HG03442 (cell line): ENCODE results near the gene CA10.

ENCODE experiments used
- ATAC-seq: cut with Tn5 transposase; IDR thresholded peaks from one replicate; pipeline ENCODE4 v1.9.1; 2021; ENCODE audit warnings: mild to moderate bottlenecking, moderate library complexity; ENCODE audit not compliant: unreplicated experiment

Gene CA10

DNA sequence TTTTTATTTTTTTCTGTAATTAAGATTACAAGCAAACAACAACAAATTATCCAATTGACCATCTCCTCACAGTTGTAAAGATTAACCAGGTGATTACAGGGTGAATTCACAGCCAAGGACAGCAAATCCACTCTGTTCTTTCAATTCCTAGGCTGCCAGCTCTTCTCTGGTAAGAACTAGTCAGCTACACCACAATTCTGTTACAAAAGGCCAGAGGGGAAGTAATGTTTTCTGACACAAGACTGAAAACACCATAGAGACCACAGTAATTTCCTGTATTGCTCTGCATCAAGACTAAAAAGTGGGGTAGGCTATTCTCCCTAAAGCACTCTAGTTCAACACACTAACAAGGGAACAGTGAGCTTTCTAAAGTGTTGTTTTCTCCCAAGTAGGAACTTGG is 10.6 kb downstream of the CA10 start:
- peak; percentile 69 for ATAC-seq

DNA sequence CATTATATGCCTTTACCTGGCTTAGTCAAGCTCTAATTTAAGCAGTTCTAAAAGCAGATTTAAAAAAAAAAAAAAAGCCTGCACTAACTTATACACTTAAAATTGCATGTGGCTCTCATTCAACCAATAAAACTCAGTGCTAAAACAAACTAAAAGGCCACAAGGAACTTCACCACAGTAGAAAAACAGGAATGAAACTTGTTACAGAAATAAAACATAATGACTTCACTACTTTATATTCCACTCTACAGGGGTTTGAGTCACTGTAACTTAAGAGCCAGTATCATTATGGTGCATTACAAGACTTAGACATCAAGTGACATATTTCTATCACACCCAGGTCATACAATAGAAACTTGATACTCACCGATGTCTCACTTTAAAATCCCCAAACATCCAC is 11.1 kb downstream of the CA10 start:
- no peak for ATAC-seq

DNA sequence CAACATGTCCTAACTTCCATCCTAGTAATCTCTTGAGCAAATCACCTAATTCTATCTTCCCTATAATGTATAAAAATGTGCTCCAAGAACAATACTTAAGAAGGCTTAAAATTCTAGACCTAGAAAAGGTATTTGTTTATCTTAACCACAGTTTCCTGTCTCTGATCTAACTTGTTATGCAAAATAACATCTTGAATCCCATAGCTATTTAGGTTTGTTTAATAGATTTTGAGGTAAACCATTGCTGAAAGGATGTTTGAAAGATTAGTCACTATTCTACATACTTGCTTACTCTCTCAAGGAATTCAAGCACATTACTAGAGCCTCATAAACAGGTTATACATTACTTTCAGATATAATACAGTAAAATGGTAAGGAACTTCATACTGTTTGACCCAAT is 13.0 kb downstream of the CA10 start:
- ATAC-seq, result no peak

DNA sequence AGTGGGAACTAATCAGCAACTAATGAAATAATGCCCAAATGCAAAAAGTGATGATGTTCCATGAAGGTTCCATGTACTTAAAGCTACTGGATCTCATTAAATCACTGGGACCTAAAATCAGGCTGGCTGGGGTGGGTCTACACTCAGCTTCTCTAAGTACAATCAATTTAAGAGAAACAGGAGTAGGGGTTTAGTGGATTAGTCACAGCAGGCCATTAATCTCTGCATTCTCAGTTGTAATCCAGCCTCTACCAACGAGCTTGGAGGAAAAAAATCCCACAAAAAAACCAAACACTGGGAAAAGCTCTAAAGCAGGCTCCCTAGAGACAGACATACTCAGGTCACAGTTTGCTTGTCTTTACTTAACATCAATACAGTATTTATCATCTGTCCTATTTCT is 15.0 kb downstream of the CA10 start:
- no peak for ATAC-seq

DNA sequence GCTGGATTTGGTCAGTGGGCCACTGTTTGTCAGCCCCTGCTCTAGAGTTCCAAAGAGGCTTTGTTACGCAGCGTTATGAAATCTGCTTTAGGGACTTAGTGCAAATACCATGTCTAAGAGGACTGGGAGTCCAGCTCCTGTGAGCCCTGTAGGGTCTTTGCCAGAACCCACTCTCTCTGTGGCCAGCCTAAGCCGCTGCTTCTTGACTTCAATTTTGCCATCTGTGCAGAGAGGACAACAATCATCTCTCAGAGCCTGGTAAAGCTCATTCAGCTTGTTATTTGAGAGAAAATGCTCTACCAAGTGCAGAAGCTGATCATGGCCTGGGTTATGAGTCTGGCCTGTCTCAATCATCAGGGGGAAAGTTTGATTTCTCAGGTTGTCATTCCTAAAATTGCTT is 17.9 kb downstream of the CA10 start:
- ATAC-seq, result no peak

DNA sequence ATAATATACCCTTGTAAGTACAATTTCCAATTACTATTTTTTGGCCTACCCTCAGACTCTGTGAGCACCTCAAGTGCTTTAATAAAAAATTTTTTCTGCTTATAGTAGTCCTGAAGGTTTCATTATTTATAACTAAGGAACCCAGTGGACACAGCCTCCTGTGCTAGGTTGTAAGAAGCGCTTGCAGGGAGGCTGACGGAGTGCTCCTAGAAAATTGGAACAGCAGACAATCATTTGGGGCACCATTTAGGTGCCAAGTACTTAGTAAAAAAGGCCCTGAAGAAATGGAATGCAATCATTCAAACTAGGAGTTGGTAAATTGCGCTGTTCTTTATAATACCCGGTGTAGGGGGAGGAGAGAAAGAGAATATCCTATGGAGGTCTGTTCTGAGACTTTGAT is 19.8 kb downstream of the CA10 start:
- no peak for ATAC-seq

DNA sequence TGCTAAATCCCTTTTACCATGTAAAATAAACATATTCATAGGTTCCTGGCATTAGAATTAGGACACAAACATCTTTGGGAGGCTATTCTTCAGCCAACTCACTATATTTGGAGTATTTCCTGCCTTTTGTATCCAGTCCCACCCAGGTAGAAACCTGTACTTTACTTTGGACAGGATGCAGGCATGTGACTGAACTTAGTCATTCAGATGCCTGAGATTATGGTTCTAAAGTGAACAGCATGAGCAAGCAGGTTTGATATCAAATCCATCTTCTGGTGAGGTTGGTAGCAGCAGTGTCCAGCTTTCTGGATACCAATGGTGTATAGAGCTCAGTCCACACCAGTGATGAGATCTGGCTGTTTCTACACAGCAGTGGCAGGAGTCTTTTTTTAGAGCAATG is 20.2 kb downstream of the CA10 start:
- ATAC-seq, result no peak

DNA sequence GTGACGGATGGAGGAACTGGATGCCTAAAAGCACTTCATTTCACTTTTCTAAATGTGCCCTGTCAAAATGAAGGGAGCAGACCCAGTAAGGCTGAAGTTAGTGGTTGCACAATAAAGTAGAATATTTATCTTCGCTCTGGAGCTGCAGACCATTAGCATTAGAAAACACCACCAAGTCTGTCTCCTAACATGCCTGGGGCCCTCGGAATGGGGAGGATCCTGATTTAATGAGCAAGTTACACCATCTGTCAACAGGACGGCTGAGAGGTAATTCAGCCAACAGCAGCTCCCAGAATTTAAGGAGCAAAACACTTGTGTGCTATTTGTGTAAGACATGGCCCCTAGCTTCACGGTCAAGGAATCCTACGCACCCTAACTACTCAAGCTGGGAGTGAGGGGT is 22.3 kb downstream of the CA10 start:
- no peak for ATAC-seq

DNA sequence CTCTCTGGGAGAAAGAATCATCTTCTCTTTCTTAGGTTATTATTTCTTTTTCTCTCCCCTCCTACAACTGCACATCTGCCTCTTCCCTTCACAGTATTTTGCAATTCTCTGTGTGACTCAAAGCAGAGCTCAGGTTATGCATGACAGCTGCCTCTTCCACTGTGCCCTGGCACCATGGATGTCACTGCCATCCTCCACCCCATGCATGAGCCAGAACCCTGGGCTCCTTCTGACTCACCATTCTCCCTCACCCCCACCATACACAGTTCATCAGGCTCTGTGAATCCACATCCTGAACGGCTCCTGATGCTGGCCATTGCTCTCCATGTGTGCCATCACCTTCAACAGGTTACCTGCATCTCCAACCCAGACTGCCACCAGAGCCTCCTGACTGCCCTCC is 23.9 kb downstream of the CA10 start:
- ATAC-seq, result no peak

DNA sequence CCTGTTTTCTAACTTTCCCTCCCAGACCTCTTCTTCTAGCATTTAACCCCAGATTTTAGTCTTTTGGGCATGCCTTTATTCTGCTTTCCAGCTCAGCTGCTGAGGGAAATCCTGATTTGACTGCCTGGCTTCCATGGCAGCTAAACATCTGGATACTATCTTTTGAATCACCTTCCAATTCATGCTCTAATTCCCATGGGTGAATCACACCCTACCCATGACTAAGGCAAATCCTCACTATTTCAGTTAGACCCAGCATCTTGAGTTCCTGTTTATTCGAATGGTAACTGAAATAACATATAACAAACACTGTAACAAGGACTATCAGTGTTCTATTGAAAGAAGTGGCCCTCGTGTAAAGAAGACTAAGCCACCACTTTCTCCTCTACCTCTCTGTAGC is 29.8 kb downstream of the CA10 start:
- ATAC-seq, result no peak

DNA sequence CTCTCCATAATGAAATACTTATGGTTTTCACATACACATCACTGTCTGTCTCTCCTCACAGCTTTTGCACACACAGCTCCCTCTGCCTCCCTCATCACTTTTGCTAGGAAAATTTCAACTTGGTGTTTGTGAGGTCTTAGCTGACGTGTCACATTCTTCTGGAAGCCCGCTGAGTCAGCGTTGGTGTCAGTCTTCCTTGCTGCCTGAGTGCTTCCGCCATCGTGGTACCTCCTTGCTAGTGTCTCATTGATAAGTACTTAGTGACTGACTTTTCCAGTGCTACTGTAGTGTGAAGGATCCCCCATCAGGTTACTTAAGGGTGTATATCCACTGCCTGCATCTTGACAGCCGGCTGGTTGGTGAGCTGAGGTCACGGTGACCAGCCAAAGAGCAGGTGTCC is 33.5 kb downstream of the CA10 start:
- no peak for ATAC-seq

DNA sequence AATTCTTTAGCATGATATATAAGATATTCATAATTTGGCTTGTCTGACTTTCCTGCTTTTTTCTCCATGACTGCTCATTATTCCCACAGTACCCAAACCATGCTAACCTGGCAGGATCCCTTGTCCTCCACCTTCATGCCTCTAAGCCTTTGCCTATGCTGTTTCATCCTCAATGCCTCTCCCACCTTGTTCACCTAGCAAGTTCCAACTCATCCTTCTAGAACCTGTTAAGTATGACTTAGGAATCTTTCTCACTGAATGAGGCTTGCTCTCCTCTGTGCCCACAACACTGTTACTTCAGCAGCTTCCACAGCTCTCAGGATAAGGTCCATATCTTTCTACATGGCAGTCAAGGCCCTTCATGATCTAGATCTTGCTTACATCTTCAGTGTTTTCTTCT is 34.0 kb downstream of the CA10 start:
- no peak for ATAC-seq

DNA sequence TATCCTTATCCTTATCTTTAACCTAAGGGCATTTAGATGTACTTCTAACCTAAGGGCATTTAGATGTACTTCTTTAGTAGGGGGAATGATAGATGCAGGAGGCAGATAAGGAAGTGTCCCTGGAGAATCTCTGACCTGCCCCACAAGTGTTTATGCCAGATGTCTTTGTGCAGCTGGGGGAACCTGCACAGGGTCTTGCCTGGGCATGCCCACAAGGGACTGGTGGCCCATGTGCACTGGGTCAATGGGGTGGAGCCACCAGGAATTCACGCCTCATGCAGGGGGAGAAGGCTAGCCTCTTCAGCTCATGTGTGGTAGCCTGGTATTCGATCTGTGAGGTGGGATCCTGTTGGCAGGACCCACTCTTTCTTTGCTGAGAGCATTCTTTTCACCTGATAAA is 38.0 kb downstream of the CA10 start:
- no peak for ATAC-seq

DNA sequence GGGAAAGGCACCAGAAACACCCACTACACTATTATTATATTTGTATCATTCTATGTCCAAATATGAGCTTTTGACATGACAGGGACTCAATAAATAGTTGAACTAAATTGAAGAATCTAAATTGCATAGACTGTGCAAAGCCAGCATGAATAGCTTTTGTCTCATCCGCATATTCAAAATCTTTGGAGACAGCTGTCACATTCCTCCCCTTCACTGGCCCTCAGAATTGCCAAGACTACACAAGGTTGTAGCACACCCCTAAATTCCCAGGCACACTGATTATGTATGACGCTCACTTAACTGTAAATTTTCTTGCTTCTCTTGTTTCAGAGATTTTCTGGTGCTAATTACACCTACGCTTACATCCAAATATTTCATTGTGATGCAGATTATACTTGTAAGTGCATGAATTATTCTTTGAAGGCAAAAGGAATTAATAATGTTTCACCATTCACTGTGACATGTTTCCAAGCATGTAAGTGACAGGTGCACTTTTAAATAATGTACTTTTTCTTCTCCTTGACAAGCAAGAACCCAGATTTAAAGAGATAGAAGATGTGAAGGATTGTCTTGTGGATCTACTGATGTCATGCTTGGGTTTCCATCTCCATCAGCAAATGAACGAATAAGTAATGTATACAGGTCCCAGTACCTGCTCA is 47.5 kb downstream of the CA10 start:
- no peak for ATAC-seq

DNA sequence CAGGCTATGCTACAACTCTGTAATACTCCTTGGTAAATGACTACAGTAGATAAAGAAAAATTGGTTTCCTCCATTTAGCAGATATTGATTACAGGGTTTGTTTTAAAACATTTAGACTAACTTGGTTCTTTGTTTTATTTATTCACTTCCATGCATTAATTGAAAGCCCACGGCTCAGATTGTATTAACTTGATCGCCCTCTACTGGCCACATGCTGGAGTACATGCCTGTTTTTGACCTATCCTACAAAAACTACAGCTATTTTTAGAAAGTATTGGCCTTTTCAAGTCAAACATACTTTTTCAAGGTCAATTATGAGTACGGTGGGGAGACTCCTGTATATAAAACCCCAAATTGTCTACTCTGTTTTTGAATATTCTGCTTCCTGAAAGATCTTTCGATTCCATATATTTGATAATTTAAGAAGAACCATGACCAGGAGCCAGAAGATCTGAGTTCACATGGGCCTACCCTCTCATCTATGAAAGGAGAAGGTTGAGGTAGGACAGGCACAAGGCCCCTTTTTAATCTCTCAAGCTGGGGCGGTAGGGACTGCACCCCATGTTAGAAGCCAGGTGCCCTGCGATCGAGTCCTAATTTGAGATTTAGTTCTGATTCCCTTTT is 51.8 kb downstream of the CA10 start:
- no peak for ATAC-seq

DNA sequence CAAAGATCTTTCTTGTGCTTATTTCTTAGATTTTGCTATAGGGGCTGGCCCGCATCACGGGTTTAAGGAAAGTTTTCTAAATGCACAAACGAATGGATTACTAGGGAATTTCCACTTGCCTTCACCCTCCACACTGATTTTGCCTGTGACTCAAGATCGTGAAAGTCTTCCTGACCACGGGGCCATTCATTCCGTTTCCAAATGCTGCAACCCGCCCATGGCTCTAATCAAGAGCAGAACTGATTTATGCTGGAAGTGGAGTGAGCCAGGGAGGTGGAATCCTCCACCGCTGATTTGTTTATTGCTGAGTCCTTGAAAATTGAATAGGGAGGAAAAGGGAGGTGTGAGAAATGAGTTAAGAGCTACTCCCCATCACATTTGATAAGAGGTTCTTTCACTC is 52.4 kb downstream of the CA10 start:
- no peak for ATAC-seq

DNA sequence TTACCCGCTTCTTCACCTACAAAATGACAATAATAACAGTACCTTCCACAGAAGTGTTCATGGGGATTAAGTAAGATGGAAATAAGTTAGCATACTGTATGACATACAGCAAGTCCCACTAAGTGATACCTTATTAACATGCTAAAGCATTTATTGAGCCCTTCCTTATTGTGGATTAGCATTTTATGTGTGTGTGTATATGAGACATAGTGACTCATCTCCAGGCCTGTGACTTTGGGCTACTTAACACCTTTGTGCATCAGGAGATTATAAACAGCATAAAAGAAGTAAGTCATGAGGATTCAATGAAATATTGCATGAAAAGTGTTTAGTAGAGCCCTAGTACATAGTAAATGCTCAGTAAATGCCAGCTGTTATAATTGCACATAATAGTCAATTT is 52.9 kb downstream of the CA10 start:
- ATAC-seq, result no peak

DNA sequence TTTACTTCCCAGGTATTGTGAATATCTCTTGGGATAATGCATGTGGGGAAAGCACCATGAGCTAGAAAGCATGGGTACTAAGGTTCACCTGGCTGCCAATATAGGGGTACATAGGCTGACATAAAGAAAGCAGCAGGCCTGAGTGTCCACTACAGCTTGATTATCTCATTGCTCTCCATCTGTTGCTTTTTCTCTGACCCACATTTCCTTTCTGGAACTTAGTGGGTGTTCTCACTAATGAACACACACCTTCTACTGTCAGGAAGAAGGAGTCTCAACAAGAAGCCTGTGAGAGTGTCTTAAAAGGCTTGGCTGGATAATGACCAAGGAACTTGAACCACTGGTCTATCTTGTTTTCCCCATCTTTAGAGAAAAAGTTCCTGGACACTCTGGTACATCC is 62.5 kb downstream of the CA10 start:
- ATAC-seq, result no peak

DNA sequence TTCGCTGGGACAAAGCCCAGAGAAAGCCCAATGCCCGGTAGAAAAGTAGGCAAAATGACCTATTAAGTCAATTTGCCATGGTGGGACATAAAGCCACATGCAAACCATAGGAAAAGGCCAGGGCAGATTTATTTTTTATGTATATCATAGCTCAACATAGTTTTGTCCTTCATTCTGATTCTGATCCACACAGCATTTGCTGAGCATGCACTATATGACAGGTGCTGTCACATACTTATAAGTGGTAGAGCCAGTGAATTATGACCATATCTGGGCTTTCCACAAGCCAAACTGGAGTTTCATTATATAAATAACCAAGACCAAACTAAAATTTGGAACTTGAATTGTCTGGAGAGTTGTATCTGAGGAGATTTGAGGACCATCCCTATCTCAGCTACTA is 74.3 kb downstream of the CA10 start:
- no peak for ATAC-seq

DNA sequence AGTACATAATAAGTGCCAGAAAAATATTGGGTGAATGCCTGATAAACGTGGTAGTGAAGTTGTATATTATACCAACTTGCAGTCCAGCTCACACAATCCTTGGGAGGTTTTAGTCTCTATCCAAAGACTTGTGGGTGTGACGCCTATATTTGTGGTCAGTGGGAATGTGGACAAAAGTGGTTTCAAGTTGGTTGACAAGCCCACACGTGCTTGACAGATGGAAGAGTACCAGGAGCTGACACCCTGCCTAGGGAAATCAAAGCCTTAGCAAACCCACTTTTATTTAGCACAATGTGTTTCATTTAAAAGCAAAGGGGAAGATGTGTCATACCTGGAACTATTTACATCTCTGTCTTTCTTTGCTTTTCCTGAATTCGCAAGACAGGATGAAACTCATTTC is 79.0 kb downstream of the CA10 start:
- ATAC-seq, result no peak

DNA sequence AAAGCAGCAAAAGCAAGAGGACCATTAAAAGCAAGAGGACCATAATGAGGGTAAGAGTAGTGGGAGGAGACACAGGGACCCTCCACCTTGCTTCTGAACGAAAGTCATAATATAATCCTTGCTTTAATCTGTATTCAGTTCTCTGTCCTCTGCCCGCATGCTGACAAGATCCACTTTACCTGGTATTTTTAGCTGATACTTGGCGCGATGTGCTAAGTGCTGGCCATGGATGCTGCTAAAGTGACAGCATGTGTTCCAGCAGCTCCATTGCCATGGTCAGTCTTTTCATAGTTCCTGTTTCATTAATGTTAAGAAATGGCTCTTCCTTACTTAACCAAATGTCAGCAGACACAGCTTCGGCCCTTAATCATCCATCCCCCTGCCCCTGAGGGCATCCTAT is 86.8 kb downstream of the CA10 start:
- ATAC-seq, result no peak

DNA sequence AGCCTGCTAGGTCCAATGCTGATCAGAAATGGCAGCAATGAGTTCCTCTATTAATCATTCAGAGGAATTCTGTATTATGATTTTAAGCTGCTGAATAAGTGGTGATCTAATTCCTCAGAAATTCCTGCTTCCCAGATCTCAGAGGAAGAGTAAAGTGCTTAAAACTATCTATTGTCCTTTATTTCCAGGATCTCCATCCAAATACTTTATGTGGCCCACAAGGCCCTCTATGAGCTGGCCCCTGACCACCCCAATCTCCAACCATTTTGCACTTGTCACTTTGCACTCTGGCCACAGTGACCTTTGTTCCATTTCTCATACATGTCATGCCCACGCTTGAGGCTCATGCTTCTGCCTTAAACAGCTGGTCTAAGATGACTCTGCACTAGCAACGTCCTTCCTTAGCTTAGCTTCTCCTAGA is 93.7 kb downstream of the CA10 start:
- ATAC-seq, result no peak

DNA sequence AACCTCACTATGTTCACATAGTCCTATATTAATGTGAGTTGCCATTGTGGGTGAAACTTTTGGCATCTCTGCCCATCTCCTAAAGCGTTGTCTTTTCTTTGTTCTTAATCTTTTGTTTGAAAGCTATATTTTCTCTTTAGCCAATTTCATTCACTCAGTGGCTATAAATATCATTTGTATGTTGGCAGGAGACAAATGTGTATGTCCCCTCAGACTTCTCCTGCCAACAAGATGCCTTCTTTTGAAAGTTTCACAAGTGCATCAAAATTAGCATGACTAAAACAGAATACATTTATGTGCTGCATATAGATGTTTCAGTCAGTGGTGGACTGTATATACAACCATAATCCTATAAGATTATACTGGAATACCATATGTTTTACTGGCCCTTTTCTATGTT is 109.0 kb downstream of the CA10 start:
- no peak for ATAC-seq
